ENCODE data around the gene WDR54.
"Not testable (repeated sequence)": the region's sequence is repeated elsewhere in the genome, so short reads cannot be mapped to it uniquely, and the experiment has no call there.

Gene WDR54

DNA sequence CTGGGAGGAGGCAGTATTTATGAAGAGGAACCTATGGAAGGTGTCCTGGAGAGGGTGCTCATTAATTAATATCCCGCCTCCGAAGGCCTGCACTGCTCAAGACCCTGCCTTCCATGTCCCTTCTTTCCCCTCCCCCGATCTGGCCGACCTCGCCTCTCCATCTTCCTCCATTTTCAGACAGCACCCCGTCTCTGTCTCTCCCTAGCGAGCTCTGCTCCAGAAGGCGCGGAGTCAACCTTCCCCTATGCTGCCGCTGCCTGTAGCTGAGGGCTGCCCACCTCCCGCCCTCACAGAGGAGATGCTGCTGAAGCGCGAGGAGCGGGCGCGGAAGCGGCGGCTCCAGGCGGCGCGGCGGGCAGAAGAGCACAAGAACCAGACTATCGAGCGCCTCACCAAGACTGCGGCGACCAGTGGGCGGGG is 35.6 kb downstream of the WDR54 start:
- FAIRE-seq: no peak

- FAIRE-seq: no peak
Measured at GRCh38 chr2:74457549-74458131, 36.1 kb downstream of the WDR54 start.

GRCh38 chr2:74458132-74458937 is 36.8 kb downstream of the WDR54 start, which contains the start of gene WBP1:
Gene WBP1 (plus strand): TSS chr2:74458438. CDS start chr2:74458603, 165 bp downstream.
- peak; percentile 83 for FAIRE-seq

DNA sequence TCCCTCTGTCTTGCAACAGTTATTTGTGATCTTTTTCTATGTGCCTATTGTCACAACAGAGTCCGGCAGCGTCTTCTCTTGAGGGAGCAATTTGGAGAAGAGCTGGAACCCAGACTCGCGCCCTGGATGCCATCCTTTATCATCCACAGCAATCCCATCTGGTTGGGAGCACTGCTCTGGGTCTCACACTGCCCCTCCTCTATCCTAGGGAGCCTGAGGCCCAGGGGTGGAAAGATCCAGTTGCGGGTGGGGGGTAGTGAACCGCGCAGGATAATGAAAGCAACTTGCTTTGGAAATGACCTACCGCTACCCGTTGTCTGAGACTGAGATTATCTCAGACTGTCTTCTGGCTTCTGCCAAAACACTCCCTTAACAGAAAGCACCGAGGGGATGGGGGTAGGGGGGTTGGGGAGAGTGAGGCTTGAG is 37.4 kb downstream of the WDR54 start:
- FAIRE-seq: no peak

DNA sequence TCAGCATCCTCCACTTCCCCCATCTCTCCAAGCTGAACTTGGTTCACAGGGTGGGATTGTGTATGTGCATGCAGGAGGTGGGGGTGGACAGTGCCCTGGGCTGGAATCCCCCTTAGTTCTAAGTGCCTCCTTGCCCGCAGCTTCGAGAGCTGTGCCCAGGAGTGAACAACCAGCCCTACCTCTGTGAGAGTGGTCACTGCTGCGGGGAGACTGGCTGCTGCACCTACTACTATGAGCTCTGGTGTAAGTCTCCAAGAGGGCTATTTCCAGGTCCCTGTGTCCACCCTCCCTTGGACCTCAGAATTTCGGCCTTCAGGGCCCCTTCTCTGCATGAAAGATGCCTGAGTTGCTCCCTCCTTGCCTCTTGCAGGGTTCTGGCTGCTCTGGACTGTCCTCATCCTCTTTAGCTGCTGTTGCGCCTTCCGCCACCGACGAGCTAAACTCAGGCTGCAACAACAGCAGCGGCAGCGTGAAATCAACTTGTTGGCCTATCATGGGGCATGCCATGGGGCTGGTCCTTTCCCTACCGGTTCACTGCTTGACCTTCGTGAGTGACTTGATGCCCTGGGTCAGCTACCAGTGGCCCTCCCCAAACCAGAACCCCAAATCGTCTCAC is 38.1 kb downstream of the WDR54 start:
- not testable (repeated sequence) for FAIRE-seq

DNA sequence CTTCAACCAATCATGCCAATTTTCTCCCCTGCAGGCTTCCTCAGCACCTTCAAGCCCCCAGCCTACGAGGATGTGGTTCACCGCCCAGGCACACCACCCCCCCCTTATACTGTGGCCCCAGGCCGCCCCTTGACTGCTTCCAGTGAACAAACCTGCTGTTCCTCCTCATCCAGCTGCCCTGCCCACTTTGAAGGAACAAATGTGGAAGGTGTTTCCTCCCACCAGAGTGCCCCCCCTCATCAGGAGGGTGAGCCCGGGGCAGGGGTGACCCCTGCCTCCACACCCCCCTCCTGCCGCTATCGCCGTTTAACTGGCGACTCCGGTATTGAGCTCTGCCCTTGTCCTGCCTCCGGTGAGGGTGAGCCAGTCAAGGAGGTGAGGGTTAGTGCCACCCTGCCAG is 38.7 kb downstream of the WDR54 start:
- not testable (repeated sequence) for FAIRE-seq

DNA sequence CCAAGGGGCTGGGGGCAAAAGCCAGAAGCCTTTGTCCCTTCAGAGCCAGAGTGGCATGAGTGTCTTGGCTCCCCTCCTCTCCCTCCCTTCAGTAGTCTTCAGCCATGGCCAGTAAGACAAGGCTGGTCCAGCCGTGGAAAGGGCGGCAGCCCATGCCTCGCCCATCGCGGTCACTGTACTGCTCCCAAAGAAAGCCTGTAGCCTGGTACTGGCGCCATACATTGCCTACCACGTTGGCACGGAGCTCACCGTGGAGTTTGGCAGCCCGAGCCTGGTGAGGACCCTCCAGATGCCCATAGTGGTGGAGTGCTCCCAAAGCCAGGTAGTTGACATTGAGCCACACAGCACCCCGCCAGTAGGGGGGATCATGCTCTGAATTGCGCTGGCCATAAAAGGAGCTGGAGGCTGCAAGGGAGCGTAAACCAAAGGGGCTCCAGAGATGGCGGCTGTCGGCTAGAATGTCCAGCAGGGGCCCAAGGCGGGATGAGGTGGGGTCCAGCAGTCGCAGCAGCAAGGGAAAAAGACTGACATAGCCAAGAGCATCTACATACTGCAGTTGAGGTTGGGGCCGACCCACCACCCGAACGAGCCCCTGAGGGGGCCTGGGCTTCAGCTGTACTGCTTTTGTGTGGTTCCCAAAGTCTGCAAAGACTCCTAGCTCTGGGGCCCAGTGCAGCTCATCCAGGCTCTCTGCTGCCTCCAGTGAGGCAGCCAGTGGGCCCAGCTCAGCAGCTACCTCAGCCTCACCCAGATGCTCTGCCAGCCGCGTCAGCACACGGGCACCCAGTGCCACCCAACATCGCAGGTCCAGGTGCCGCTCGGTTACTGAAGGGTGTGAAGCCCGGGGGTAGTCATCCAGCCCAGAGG is 39.9 kb downstream of the WDR54 start:
- no peak for FAIRE-seq

GRCh38 chr2:74462054-74462785 is 40.7 kb downstream of the WDR54 start:
- no peak for FAIRE-seq

- FAIRE-seq: no peak
Measured at GRCh38 chr2:74462786-74463105, 41.2 kb downstream of the WDR54 start.

DNA sequence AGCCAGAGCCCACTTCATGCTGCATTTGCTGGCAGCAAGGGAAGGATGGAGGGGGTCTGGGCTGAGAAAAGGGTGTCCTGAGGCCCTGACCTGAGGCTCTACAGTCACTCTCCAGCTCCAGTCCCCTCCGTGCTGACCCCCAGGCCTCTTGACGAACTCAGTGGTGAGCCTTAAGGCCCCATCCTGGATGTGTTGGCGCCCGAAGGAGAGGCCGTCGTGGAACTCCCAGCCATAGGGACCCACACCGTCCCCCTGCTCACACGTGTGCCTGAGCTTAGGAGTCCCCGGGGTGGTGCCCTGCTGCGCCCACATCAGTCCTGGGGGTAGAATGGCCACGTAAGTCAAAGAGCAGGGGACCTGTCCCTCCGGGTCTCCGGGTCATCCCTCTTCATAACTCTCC is 42.9 kb downstream of the WDR54 start:
- no peak for FAIRE-seq

DNA sequence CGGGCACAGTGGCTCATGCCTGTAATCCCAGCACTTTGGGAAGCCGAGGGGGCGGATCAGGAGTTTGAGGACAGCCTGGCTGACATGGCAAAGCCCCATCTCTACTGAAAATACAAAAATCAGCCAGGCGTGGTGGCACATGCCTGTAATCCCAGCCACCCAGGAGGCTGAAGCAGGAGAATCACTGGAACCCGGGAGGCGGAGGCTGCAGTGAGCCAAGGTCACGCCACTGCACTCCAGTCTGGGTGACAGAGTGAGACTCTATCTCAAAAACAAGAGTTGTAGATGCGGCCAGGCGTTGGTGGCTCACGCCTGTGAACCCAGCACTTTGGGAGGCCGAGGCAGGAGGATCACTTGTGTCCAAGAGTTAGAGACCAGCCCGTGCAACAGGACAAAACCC is 49.2 kb downstream of the WDR54 start:
- not testable (repeated sequence) for FAIRE-seq

- no peak for FAIRE-seq
Measured at GRCh38 chr2:74471332-74472065, 50.0 kb downstream of the WDR54 start.

- FAIRE-seq: no peak
Measured at GRCh38 chr2:74472086-74472944, 50.8 kb downstream of the WDR54 start, which contains the start of gene MRPL53. Gene MRPL53 (minus strand): TSS chr2:74472680. CDS start chr2:74472660, 20 bp downstream.

DNA sequence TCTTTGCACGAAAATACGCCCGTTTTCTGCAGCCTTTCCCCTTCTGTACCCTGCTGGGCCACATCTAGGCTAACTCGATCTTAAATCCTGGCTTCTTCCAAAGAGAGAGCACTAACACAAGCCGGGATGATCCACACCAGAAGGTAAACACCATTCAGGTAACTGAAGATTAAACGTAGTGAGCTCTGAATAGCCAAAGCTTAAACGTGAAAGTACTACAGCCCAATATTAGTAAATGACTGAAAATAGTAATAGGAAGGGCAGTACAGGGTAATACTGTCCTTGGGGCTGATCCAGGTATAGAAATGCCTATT is 51.4 kb downstream of the WDR54 start:
- no peak for FAIRE-seq

DNA sequence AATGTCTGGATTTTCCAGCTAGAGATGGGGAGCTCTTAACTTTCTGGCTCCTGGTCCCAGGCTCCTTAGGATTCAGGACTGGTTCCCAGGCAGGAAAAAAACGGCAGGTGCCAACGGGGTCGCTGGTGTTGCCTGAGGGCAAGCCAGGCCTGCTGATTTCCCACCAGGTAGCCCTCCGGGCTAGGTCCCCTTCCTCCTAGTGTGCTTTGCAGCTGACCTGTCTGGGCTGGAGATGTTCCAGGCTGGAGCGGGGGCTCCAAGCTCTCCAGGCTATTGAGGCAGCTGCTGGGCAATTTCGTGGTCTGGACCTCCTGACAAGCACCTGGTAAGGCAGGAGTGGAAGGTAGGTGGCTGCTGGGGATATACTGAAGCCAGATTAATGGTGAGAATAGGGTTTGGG is 53.0 kb downstream of the WDR54 start:
- no peak for FAIRE-seq

- no peak for FAIRE-seq
Measured at GRCh38 chr2:74474899-74475298, 53.4 kb downstream of the WDR54 start.

Data from colon (tissue), 2 donors.